KOPT-K1 (cell line): ENCODE measurements around the gene CHRNA4.

ENCODE experiments used
- H3K27ac ChIP-seq: fragments of 200-600 bp; sonication (generic); 2 replicates; pipeline ENCODE4 v1.5.1; 2016; ENCODE audit warnings: antibody characterized with exemption, mild to moderate bottlenecking, low read depth, low read length; ENCODE audit not compliant: poor library complexity, severe bottlenecking
- H3K36me3 ChIP-seq: fragments of 200-600 bp; sonication (generic); 2 replicates; pipeline ENCODE4 v1.5.1; 2017; ENCODE audit warnings: antibody characterized with exemption, mild to moderate bottlenecking, low read length, moderate library complexity; ENCODE audit not compliant: insufficient read depth
- H3K9me3 ChIP-seq: fragments of 200-600 bp; sonication (generic); 2 replicates; pipeline ENCODE4 v1.5.1; 2017; ENCODE audit warnings: antibody characterized with exemption, low read length, mild to moderate bottlenecking; ENCODE audit not compliant: insufficient read depth, poor library complexity, severe bottlenecking

CHRNA4 gene

GRCh38 chr20:63365601-63366389 is 4.6 kb upstream of the CHRNA4 start:
- no peak overlapping the region for H3K27ac ChIP-seq
- no peaks in the 10 kb centered on the region for H3K36me3 ChIP-seq
- H3K9me3 ChIP-seq, result no peaks in the 10 kb centered on the region

GRCh38 chr20:63364801-63365585 is 3.8 kb upstream of the CHRNA4 start:
- Histone ChIP-seq H3K27ac (no peak overlapping the region), H3K36me3 (no peaks in the 10 kb centered on the region), H3K9me3 (no peaks in the 10 kb centered on the region)

GRCh38 chr20:63363981-63364561 is 2.9 kb upstream of the CHRNA4 start:
- no peaks in the 10 kb centered on the region for H3K36me3 ChIP-seq
- H3K27ac ChIP-seq, result no peak overlapping the region
- no peaks in the 10 kb centered on the region for H3K9me3 ChIP-seq

DNA sequence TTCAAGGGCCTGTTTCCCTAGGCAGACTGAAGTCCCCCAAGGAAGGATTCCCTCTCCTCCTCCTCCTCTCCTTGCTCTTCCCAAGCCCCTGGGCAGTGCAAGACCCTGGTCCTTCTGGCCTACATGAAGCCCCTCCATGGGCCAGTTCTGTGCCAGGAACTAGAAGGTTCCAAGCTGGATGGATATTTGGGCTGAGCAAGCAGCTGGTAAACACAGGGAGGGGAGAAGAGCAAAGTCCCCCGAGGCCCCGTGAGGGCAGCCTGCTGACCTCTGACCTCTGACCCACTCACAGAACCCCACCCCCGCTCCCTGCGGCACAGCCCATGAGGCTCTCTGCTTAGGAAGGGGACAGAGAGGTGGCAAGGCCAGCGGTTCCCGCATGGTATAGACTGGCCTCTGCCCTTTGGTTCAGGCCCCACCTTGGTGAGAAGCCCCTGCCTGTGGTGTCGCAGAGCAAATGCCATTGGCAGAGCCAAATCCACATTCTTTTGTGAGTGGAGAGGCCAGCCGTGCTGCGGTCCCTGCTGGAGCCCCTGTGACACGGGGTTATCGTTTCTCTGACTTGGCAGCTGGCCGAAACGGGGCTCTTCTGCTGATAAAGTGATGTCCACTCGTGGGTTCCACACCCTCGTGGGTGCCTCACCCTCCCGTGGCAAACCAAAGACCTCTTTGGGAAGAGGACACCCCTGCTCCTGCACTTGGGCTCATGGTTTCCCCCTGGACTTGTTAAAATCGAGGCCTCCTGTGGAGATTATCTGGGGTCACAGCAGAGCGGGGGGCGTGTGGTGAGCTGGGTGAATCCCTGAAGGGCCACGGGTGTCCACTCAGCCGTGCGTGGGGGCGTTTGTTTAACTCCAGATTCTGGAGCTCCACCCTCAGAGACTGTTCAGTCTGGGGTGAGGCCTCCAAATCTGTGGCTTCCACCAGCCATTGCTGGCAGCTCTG is 2.1 kb upstream of the CHRNA4 start:
- Histone ChIP-seq H3K9me3 (no peaks in the 10 kb centered on the region), H3K36me3 (no peaks in the 10 kb centered on the region), H3K27ac (no peak overlapping the region)

DNA sequence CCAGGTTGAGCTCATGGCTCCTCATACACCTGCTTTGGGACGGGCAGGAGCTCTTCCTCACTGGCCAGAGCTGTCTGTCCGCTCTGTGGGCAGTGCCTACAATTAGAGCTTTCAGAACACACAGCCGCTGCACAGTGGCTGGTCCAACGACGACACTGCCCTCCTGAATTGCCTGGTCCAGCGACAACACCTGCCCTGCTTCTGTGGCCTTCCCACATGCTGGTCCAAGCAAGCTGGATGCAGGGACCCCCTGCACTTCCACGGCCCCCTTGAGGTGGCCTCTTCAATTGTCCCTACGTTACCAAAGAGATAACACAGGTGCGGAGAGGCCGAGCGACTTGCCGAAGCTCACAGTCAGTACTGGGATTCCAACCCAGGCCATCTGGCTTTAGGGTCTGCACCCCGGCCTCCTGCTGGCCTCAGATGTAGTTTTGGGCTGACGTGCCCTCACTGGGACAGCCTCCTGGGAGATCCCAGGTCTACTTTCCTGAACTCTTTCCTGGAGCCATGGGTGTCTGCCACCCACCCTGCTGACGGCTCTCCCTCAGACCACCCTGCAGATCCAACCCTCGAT is 1.4 kb upstream of the CHRNA4 start:
- Histone ChIP-seq H3K9me3 (no peaks in the 10 kb centered on the region), H3K36me3 (no peaks in the 10 kb centered on the region), H3K27ac (no peak overlapping the region)

- Histone ChIP-seq H3K9me3 (no peaks in the 10 kb centered on the region), H3K36me3 (no peaks in the 10 kb centered on the region), H3K27ac (no peak overlapping the region)
These were observed 628 bp upstream of the CHRNA4 start for GRCh38 chr20:63361519-63362435.

- H3K9me3 ChIP-seq, result no peaks in the 10 kb centered on the region
- no peak overlapping the region for H3K27ac ChIP-seq
- H3K36me3 ChIP-seq, result no peaks in the 10 kb centered on the region
These were observed 956 bp downstream of the CHRNA4 start for GRCh38 chr20:63359937-63360849.

DNA sequence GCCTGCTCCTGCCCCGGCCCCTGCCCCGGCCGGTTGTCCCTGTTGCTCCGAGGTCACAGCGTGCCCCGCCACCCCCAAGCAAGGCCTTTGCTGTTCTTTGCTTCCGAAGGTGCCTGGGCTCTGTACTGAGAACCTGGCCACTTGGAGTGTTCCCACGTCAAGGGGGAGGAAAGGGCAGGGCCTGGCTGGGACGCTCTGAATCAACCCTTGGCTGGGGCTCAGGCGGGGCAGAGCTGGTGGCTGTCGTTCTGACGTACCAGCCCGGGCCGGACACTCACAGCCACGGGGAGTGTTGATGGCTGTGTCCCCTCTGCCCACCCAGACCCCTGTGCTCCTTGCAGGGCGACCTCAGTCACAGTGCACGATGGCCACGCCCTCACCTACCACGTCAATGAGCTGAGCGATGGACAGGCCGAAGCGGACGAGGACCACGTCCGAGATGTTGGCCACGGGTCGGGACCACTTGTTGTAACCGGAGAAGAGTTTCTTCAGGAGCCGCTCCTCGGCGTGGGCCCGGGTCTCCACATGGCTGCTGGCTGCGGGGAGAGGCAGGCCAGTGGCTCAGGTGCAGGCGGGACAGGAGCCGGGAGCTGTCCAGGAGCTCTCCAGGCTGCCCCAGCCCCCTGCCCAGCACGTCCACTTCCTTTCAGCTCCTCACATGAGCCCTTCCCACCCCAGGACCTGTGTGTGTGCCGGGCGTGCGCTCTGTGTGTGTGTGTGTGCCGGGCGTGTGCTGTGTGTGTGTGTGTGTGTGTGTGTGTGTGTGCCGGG is 1.8 kb downstream of the CHRNA4 start:
- no peak overlapping the region for H3K27ac ChIP-seq
- H3K9me3 ChIP-seq, result no peaks in the 10 kb centered on the region
- H3K36me3 ChIP-seq, result no peaks in the 10 kb centered on the region

- no peaks in the 10 kb centered on the region for H3K36me3 ChIP-seq
- H3K9me3 ChIP-seq, result no peaks in the 10 kb centered on the region
- H3K27ac ChIP-seq, result no peak overlapping the region
These were observed 2.9 kb downstream of the CHRNA4 start for GRCh38 chr20:63357921-63358905.

DNA sequence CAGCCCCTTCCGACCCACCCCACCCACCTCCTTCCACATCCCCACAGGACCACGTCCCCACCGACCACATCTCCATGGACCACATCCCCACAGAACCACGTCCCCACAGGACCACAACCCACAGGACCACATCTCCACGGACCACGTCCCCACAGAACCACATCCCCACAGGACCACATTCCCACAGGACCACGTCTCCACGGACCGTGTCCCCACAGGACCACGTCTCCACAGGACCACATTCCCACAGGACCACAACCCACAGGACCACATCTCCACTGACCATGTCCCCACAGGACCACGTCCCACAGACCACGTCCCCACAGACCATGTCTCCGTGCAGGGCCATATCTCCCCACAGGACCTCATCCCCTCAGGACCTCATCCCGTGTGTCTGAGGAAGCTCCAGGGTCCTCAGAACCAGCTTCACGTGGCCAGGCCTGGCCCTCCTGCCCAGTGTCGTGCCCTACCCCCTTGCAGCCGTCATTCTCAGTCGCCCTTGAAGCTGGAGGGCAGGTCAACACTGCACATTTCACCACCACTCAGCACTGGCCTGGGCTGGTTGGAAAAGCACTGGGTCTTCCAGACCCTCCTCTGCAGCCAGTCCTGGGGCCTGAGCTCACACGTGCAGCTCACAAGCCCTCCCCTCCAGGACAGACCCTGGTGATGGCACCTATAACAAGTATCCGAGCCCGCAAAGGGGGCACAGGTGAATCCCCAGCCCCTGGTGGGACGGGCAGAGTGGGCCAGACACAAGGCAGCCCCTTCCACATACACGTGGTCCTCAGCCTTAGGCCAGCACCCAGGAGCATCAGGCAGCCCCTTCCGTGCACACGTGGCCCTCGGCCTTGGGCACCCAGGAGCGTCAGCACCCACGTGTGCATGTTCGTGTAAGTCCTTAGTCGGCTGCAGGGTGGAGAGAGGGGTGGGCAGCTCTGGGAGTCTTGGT is 3.9 kb downstream of the CHRNA4 start:
- H3K27ac ChIP-seq, result no peak overlapping the region
- H3K9me3 ChIP-seq, result no peaks in the 10 kb centered on the region
- no peaks in the 10 kb centered on the region for H3K36me3 ChIP-seq
